Astrocyte of the cerebellum (primary cell): ENCODE results near the gene KRT85.

Experiments used
- DNase-seq: peaks from one replicate; pipeline ENCODE4 v3.0.0-alpha.2; 2011; ENCODE audit warnings: low read depth
- H3K4me3 ChIP-seq: 2 replicates; pipeline ENCODE4 v1.5.1; 2011; ENCODE audit warnings: mild to moderate bottlenecking, low read depth, low read length, moderate library complexity
- in situ Hi-C: cut with HindIII; loops from 2 replicates; pipeline ENCODE4 v1.10.0; 2017; ENCODE audit warnings: low sequenced_read_pairs
- TF ChIP-seq, protein P1 (sequence below): IDR thresholded peaks from 2 replicates; pipeline ENCODE4 v1.5.1; 2012; ENCODE audit warnings: low read length, low read depth, moderate library complexity, mild to moderate bottlenecking; ENCODE audit errors: missing control alignments

KRT85 gene

DNA sequence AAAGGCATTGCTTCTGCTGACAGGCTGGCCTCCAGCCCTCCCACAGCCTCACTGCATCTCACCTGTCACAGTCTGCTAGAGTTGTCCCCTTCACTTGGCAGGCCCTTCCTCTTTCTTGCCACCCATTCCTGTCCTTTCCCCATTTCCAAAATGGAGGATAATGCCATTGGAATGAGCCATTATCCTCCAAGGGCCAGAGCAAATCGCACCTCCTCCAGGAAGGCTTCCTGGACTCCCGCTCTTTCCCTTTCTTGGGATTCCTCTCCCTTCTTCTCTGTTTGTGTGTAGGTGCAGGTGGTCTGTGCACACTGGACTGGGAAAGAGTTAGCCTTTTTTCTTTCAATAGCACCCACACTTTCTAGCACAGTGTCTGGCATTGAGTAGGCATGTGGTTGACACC, 35.1 kb upstream of the KRT85 start:
- H3K4me3 ChIP-seq: no peak overlapping the region
- no peak for DNase-seq
- TF ChIP-seq, protein P1, sequence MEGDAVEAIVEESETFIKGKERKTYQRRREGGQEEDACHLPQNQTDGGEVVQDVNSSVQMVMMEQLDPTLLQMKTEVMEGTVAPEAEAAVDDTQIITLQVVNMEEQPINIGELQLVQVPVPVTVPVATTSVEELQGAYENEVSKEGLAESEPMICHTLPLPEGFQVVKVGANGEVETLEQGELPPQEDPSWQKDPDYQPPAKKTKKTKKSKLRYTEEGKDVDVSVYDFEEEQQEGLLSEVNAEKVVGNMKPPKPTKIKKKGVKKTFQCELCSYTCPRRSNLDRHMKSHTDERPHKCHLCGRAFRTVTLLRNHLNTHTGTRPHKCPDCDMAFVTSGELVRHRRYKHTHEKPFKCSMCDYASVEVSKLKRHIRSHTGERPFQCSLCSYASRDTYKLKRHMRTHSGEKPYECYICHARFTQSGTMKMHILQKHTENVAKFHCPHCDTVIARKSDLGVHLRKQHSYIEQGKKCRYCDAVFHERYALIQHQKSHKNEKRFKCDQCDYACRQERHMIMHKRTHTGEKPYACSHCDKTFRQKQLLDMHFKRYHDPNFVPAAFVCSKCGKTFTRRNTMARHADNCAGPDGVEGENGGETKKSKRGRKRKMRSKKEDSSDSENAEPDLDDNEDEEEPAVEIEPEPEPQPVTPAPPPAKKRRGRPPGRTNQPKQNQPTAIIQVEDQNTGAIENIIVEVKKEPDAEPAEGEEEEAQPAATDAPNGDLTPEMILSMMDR: no peak
- in situ Hi-C loops: no loop called here

DNA sequence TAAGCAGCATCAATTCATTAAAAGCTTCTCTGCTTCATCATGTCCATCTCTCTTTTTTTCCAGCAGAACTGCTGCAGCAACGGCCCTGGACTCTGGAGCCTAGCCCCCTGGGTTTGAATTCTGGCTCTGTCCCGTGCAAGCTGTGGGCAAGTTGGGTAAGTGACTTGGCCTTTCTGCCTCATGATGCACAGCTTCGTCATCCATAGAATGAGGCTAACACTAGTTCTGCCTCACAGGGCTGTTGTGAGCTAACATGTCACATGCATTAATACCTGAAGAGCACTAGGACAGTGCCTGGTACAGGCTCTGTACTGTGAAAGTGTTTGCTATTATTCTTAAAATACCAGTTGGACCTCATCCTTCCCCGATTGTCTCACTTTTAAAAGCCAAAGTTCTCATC, 34.6 kb upstream of the KRT85 start:
- TF ChIP-seq, protein P1: no peak
- H3K4me3 ChIP-seq: no peak overlapping the region
- in situ Hi-C loops: no loop called here
- no peak for DNase-seq

DNA sequence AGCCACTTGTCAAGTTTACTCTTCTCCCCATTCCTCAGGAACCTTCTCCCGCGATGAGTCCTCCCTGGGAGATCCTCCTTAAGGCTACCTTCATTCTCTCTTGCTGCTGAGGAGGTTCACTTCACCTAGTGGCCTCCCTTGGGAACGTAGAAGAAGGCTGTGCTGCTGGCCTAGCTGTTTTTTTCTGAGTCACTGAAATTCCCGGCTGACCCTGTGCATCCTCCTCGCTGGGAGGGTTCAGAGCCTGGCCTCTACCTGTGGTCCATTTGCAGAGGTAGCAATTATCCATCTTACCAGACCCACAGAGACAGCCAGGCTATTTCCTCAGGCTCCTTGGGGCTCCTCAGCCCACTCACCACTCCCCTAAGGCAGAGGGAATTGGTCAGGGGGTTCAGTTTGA, 34.2 kb upstream of the KRT85 start:
- in situ Hi-C loops: no loop called here
- TF ChIP-seq, protein P1: no peak
- no peak for DNase-seq
- H3K4me3 ChIP-seq: no peak overlapping the region

DNA sequence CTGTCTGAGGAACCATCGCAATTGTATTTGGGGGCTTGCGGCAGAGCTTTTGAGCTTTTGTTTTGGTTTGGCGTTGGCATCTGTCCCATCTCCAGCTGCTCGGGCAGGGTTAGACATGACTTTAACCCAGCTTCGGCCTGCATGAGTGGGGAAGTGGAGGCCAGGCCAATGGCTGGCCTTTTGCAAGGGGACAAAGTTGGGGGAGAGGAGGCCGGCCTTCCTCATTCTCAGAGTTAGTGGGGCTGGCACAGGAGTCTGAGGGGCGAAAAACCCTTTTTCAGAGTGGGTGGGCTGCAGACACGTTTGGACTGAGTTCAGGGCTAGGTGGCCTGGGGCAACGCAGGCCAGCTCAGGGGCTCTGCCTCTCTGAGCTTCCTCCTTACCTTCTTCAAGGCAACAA, 33.6 kb upstream of the KRT85 start:
- in situ Hi-C loops: no loop called here
- TF ChIP-seq, protein P1: no peak
- no peak for DNase-seq
- H3K4me3 ChIP-seq: no peak overlapping the region

DNA sequence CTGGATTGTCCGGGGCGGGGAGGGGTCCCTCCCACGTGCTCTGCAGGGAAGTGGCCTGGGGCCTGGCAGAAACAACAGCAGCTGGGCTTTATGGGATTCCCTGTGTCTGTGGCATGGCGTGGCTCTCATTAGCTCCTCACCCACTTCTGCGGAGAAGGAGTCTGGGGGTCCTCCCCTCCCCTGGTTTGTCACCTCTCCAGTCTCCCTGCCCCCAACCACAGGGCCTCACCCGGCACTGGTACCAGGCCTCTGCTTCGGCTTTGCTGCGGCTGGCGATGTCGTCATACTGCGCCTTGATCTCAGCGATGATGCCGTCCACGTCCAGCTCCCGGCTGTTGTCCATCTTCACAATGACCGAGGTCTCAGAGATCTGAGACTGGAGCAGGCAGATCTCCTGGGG, 32.5 kb upstream of the KRT85 start:
- no peak overlapping the region for H3K4me3 ChIP-seq
- in situ Hi-C loops: no loop called here
- DNase-seq: no peak
- TF ChIP-seq, protein P1: no peak

DNA sequence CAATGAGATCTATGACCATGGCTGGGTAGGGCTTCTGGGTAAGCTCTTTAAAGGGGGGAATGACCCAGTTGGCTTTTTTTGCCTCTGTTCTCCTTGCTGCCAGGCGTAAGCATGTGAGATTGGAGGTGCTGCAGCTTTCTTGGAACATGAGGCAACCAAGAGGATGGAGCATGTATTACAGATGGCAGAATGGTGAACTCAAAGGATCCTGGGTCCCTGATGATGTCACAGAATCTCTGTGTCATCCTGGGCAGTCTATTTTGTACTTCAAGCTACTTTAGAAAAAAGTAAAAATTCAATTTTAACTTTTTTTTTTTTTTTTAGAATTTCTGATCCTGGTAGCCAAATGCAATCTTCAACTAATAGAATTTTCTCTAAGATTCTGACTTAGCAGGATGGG, 30.9 kb upstream of the KRT85 start:
- in situ Hi-C loops: no loop called here
- TF ChIP-seq, protein P1: no peak
- DNase-seq: no peak
- no peak overlapping the region for H3K4me3 ChIP-seq

DNA sequence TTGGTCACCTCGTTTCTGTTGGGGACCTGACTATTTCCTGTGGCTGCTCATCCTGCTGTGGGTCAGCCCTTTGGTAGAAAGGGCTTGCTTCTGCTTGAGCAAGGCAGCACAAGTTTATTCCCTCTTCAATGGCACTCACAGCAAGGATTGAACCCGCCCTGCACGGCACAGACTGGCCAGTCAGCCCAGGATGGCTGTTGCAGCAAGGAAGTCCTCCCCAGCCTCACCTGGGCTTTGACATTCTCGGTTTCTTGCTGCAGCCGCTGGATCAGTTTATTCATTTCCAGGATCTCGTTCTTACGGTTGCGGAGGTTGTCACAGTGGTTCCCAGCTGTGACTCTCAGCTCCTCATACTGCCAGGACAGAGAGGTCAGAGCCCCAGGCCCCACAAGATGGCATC, 29.4 kb upstream of the KRT85 start:
- TF ChIP-seq, protein P1: no peak
- in situ Hi-C loops: no loop called here

More for the DNA sequence above, 29.4 kb upstream of the KRT85 start:
- DNase-seq: no peak
- H3K4me3 ChIP-seq: no peak overlapping the region
